OCI-LY3 (cell line): Measurements from ENCODE around the gene HGF.

ENCODE experiments used
- EZH2phosphoT487 ChIP-seq: fragments of 200-600 bp; shearing (Covaris generic); IDR thresholded peaks from 2 replicates; pipeline ENCODE4 v1.6.1; 2018; ENCODE audit warnings: antibody characterized with exemption, mixed run types, low read depth
- TF ChIP-seq, protein P1 (sequence below): fragments of 200-600, 300-600 bp; sonication (generic); IDR thresholded peaks from 2 replicates; pipeline ENCODE4 v1.5.1; 2014; ENCODE audit warnings: antibody characterized with exemption, low read length, low read depth

DNA sequence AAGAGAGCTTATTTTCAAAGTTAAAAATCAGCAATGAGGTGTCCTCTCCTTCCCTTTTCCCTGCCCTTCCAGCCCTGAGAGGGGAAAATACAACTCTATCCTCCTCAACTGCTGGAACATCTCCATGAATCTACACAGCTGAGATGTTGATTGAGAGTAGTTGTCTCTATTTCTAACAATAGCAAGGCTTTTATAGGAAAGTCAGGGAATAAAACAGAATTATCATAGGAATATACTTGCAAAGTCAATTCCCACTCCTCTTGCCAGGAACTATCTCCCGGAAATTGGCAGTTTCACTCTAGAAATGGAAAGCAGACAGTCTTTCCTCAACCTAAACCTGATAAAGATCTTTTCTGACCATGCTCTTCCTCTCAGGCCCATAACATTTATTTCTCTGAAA is 8.8 kb downstream of the HGF start:
- TF ChIP-seq, protein P1, sequence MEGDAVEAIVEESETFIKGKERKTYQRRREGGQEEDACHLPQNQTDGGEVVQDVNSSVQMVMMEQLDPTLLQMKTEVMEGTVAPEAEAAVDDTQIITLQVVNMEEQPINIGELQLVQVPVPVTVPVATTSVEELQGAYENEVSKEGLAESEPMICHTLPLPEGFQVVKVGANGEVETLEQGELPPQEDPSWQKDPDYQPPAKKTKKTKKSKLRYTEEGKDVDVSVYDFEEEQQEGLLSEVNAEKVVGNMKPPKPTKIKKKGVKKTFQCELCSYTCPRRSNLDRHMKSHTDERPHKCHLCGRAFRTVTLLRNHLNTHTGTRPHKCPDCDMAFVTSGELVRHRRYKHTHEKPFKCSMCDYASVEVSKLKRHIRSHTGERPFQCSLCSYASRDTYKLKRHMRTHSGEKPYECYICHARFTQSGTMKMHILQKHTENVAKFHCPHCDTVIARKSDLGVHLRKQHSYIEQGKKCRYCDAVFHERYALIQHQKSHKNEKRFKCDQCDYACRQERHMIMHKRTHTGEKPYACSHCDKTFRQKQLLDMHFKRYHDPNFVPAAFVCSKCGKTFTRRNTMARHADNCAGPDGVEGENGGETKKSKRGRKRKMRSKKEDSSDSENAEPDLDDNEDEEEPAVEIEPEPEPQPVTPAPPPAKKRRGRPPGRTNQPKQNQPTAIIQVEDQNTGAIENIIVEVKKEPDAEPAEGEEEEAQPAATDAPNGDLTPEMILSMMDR: no peak
- TF ChIP-seq EZH2phosphoT487: no peak
